Brain pericyte (primary cell): ENCODE measurements around the gene IQCN.

Source experiments
- DNase-seq: peaks from one replicate; pipeline ENCODE4 v3.0.0-alpha.2; 2012; ENCODE audit warnings: low read depth, low spot score

The IQCN gene

GRCh38 chr19:18264971-18265540 lies 9.2 kb downstream of the IQCN start:
- DNase-seq = no peak

DNA sequence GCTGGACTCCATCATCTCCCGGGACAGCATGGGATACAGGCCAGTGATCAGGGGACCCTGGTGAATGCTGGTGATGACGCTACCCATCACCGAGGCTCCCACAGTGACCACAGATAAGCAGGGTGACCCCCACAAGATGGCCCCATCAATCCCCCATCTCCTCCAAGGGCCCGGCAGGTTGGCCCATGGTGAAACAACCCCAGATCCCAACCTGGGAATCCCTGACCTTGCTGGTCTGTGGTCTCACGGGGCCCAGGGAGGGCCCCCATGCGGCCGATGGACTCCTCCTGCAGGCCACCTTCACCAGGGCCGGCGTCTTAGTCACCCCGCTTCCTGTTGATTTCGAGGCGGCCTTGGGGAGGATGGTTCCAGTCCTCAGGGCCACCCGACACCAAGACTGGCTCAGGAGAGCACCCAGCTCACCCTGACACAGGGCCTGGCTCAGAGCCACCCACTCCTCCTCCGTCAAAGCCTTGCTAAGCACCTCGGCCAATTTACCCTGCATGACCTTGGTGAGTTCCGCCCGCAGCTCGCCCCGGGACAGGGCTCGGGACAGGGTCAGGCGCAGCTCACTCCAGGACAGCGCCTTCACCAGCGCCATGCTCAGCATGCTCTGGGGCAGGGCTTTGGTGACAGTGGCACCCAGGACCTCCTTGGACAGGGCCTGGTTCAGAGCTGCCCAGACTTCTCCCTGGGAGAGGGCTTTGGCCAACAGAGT lies 10.0 kb downstream of the IQCN start:
- no peak for DNase-seq

GRCh38 chr19:18263324-18264136 lies 10.7 kb downstream of the IQCN start:
- DNase-seq = no peak

DNA sequence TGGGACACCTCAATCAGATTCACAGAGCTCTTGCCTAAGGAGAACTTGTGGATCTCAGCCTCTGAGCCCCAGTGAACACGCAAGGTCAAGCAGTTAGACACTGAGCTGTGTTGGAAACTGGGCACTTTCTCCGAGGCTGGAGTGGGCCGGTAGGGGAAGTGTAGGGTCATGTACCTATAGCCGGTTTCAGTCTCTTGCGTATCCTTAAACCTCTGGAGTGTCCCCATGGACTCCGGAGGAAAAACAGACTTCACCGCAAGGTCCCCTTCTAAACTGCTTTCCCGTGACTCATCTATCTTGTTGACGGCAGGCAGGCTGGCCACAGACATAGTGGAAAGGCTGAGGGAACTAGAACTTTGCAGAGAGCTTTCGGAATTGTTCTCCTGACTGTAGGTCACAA lies 11.3 kb downstream of the IQCN start:
- no peak for DNase-seq

- DNase-seq = no peak
Measured at GRCh38 chr19:18262144-18262543, 12.1 kb downstream of the IQCN start.

GRCh38 chr19:18261474-18261873 lies 12.8 kb downstream of the IQCN start:
- no peak for DNase-seq

DNA sequence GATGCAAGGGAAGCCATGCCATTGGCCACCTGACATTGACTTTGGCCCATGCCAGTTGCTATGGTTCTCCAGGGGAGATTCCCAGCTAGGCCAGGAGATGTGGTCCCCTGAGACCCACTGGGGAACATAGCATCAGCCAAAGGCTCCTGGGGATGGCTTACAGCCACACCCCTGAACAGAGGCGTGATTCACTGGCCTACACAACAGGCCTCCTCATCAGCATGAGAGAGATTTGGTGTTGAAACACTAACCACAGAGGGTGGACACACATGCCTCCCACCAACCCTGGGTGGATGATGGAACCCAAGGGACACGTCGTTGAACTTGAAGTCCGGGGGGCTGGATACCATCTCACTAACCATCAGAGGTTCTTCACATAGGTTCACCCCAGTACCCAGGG lies 14.4 kb downstream of the IQCN start:
- no peak for DNase-seq

GRCh38 chr19:18257503-18258470 lies 16.5 kb downstream of the IQCN start:
- no peak for DNase-seq

GRCh38 chr19:18254546-18255503 lies 19.4 kb downstream of the IQCN start:
- DNase-seq = no peak

DNA sequence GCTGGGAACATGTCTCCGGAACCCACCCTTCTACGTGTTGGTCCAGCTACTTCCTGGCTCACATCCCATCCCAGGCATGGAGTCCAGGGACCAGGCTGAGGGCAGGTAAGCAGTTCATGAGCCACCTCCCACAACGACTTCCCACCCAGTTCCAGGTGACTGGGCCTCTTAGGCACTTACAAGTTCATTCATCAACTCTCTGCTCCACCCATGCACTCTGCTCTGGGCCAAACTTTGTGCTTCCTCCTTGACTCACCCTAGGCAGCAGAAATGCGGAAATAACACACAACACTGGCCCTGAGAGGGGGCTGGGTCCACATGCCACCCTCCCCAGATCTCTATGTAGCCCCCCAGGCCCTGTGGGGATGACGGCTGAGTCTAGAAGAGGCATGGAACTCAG lies 20.5 kb downstream of the IQCN start:
- DNase-seq = no peak

DNA sequence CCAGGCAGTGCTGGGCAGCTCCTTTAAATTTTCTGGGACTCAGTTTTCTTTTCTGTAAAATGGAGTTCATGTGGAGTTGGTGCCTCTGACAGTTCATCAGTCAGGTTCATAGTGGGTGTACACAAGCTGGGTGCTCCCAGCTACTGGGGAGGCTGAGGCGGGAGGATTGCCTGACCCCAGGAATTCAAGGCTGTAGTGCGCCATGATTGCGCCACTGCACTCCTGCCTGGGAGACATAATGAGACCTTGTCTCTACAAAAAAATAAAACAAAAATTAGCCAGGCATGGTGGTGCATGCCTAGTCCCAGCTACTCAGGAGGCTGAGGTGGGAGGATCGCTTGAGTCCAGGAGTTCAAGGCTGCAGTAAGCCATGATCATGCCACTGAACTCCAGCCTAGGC lies 21.1 kb downstream of the IQCN start:
- DNase-seq = no peak

- DNase-seq = no peak
Measured at GRCh38 chr19:18252370-18252717, 21.9 kb downstream of the IQCN start.

GRCh38 chr19:18251587-18252369 lies 22.5 kb downstream of the IQCN start:
- no peak for DNase-seq

GRCh38 chr19:18249834-18250233 lies 24.4 kb downstream of the IQCN start:
- no peak for DNase-seq

GRCh38 chr19:18245297-18245696 lies 29.0 kb downstream of the IQCN start:
- DNase-seq = no peak

GRCh38 chr19:18239303-18239702 lies 34.9 kb downstream of the IQCN start:
- DNase-seq = no peak

DNA sequence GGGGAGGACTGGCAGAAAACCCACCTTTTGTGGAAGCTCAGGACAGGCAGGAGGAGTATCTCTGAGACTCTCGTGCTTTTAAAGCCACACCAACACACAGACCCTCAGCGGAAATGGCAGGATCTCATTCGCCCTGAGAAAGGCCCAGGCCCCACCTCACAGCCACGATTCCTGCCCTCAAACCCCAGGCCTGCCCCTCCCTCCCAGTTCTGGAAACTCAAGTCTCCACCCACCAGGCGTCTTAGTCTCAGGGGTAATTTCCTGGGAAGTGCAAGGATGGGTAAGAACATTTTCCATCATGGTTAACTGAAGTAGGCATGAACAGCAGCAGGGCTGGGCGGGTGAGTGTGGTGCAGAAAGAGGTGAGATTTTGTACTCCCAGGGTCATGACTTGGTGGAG lies 40.1 kb downstream of the IQCN start:
- no peak for DNase-seq

- no peak for DNase-seq
Measured at GRCh38 chr19:18233224-18233825, 40.9 kb downstream of the IQCN start.

DNA sequence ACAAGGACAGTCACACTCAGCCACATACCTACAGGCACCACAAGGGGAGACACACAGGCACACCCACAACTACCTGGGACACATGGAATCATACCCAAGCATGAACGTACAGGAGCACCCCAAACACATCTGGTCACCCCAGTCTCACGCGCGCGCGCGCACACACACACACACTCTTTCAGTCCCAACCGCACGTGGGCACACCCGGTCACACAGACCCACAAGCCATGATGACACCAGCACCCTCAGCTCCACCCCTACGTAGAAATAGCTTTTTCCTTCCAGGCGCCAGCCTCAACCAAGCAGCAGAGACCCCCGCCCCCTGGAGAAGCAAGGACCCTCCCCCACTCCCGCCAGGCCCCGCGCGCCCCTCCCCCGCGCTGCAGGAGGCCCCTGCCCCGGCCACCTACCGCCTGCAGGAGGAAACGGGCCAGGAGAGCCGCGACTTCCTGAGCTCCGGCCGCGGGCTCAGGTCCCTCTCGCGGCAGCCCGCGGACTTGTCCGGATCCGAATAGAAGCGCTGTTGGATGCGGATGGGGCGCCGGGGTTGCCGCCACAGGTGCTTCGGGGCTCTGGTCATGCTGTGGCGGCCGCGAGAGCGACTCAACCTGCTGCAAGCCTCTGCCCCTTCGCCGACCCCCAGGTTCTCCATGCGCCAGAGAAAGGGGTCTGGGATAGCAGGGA lies 41.6 kb downstream of the IQCN start:
- DNase-seq = no peak
